ENCODE data around the gene ARL5C. TPM values are rescaled to one million over a fixed set of nuclear protein-coding genes. Genes with fewer than 3 reads are reported as not detected.
"Not testable (repeated sequence)": the region's sequence is repeated elsewhere in the genome, so short reads cannot be mapped to it uniquely, and the experiment has no call there.

Gene ARL5C
- total RNA-seq, 2 donors from 2014 or later = not detected

DNA sequence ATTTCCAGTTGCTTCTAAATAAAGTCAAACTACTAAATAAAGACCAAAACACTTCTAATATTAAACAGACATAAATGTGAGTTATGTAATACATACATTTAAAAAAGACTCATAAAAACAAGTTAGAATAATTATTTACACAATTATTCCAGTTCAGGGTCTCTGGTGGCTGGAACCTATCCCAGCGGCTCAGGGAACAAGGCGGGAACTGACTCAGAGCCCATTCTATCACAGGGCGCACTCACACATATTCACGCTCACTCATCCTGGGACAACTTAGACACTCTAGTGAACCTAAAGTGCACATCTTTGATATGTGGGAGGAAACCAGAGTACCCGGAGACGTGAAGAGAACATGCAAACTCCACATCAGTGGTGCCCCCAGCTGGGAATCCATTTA is 39.5 kb downstream of the ARL5C start:
- Histone ChIP-seq H3K9ac (ENCODE audit: low read depth in 2 of 2, low read length in 2 of 2) (no peak overlapping the region), H3K4me3 (no peak overlapping the region), H3K4me1 (no peaks in the 10 kb centered on the region), H3K27ac (no peak overlapping the region), H3K36me3 (no peaks in the 10 kb centered on the region), H3K27me3 (no peaks in the 10 kb centered on the region), H3K9me3 (no peaks in the 10 kb centered on the region)
- no peak for DNase-seq
- intact Hi-C loops (cut with DNase I) = no loop called here
- TF ChIP-seq, protein P1, sequence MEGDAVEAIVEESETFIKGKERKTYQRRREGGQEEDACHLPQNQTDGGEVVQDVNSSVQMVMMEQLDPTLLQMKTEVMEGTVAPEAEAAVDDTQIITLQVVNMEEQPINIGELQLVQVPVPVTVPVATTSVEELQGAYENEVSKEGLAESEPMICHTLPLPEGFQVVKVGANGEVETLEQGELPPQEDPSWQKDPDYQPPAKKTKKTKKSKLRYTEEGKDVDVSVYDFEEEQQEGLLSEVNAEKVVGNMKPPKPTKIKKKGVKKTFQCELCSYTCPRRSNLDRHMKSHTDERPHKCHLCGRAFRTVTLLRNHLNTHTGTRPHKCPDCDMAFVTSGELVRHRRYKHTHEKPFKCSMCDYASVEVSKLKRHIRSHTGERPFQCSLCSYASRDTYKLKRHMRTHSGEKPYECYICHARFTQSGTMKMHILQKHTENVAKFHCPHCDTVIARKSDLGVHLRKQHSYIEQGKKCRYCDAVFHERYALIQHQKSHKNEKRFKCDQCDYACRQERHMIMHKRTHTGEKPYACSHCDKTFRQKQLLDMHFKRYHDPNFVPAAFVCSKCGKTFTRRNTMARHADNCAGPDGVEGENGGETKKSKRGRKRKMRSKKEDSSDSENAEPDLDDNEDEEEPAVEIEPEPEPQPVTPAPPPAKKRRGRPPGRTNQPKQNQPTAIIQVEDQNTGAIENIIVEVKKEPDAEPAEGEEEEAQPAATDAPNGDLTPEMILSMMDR (IDR thresholded peaks at IDR 0.05) = no peak

DNA sequence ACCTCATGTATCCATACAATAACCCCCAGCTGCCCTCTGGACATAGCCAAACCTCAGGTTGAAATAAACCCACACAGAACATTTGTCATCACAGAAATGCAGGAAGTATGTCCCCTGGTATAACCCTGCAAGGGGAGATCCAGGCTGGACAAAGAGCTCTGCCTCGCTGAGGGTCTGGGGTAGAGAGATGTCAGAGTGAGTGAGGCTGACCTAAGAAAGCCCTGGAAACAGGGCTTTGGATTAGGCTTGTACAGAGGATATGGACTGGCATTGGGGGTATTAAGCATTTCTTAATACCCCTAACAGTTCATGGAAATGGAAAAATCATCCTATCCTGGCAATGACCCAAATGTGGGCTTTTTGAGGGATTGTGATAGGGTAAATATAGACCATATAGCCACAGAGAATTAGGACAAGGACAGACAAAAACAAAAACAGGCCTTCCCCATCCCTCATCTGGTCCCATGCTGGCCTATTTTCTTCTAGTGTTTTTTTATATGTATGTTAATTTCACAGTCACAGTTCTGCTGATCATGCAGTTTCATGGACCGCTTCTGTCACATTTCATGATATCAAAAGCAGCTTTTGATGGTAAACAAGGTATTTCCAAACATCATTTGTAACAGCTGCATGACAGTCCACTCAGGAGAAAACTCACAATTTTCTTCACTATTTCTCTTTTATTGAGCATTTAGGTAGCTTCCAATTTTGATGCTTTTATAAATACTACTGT is 40.7 kb downstream of the ARL5C start:
- intact Hi-C loops (cut with DNase I) = no loop called here
- TF ChIP-seq, protein P1 (IDR thresholded peaks at IDR 0.05) = no peak

DNA sequence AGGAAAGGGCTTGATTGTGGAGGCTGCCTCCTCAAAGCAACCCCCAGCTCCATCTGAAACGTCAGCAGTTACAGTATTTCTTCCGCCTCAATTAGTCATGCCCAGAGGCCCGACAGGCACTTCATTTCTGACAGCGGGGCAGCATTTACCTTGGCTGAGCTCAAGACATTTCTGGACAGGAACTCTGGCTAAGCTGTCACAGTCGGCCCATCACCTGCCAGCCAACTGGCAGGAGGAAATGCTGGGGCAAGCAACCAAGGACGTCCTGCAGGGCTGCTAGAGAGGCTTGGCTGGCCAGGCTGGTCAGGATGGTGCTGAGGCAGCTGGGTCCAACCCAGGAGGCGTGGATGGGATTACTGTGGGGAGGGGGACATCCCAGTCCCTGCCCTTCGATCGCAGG is 42.3 kb downstream of the ARL5C start:
- H3K27me3 ChIP-seq = no peaks in the 10 kb centered on the region
- H3K4me3 ChIP-seq = no peak overlapping the region
- H3K9ac ChIP-seq (ENCODE audit: low read depth in 2 of 2, low read length in 2 of 2) = no peak overlapping the region
- TF ChIP-seq, protein P1 (IDR thresholded peaks at IDR 0.05) = no peak
- intact Hi-C loops (cut with DNase I) = no loop called here
- H3K4me1 ChIP-seq = no peaks in the 10 kb centered on the region
- H3K36me3 ChIP-seq = no peaks in the 10 kb centered on the region
- H3K9me3 ChIP-seq = no peaks in the 10 kb centered on the region
- DNase-seq = no peak
- no peak overlapping the region for H3K27ac ChIP-seq

More for the DNA sequence above, 40.7 kb downstream of the ARL5C start:
- Histone ChIP-seq H3K4me1 (no peaks in the 10 kb centered on the region), H3K27me3 (no peaks in the 10 kb centered on the region), H3K4me3 (no peak overlapping the region), H3K27ac (no peak overlapping the region), H3K9ac (ENCODE audit: low read depth in 2 of 2, low read length in 2 of 2) (no peak overlapping the region), H3K9me3 (no peaks in the 10 kb centered on the region), H3K36me3 (no peaks in the 10 kb centered on the region)
- no peak for DNase-seq

DNA sequence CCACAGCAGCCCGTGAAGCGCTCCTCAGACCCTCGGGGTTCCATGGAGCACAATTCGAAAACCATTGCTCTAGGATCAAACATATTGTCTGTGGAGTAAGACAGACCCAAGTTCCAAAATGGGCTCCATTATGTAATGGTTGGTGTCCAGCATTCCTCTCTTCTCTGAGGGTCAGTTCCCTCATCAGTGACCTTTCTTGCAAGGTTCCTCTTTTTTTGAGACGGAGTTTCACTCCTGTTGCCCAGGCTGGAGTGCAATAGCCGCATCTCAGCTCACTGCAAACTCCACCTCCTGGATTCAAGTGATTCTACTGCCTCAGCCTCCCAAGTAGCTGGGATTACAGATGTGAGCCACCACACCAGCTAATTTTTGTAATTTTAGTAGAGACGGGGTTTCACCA is 43.0 kb downstream of the ARL5C start:
- Histone ChIP-seq H3K4me1 (no peaks in the 10 kb centered on the region), H3K4me3 (no peak overlapping the region), H3K27me3 (no peaks in the 10 kb centered on the region), H3K36me3 (no peaks in the 10 kb centered on the region), H3K9ac (ENCODE audit: low read depth in 2 of 2, low read length in 2 of 2) (no peak overlapping the region), H3K27ac (no peak overlapping the region), H3K9me3 (no peaks in the 10 kb centered on the region)
- TF ChIP-seq, protein P1 (IDR thresholded peaks at IDR 0.05) = no peak
- DNase-seq = no peak
- intact Hi-C loops (cut with DNase I) = no loop called here

DNA sequence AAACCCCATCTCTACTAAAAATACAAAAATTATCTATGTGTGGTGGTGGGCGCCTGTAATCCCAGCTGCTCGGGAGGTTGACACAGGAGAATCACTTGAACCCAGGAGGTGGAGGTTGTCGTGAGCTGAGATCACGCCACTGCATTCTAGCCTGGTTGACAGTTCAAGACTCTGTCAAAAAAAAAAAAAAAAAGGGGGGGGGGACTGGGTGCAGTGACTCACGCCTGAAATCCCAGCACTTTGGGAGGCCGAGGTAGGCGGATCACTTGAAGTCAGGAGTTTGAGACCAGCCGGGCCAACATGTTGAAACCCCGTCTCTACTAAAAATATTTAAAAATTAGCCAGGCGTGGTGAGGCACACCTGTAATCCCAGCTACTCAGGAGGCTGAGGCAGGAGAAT is 44.0 kb downstream of the ARL5C start:
- H3K36me3 ChIP-seq; H3K27me3 ChIP-seq; H3K9ac ChIP-seq (ENCODE audit: low read depth in 2 of 2, low read length in 2 of 2); intact Hi-C loops (cut with DNase I); DNase-seq; H3K27ac ChIP-seq; H3K9me3 ChIP-seq; H3K4me1 ChIP-seq; H3K4me3 ChIP-seq: not testable (repeated sequence)

DNA sequence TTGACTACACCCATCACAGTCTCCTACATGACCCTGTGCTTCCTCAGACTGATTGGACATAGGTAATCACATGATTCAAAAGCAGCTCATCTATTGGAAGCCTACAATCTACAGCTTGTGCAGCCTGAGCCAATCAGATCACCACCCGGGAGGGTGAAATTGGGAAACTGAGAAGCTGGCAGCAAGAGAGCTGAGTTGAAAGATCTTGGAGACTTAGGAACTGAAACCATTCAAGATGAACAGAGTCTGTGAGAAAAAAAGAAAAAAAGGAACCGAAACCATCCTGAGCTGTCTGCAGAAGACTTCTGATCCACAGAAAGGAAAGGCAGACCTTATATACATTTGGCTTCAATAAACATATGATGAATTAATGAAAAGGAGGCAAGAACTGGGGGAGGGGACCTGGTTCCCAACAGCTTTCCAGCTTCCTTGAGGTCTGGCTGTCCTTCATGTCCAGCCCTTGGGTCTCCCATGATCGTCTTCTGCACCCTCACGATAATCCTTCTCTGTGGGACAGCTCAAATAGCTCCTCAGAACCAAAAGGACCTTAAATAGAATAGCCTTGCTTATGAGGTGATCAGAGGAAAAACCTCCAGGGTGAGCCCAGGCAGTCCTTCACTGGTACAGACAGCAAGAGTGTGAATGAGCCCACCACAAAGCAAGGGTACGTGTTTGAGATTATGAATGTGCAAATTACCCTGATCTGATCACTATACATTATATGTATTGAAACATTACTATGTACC is 47.1 kb downstream of the ARL5C start:
- Histone ChIP-seq H3K27me3 (no peaks in the 10 kb centered on the region), H3K36me3 (no peaks in the 10 kb centered on the region), H3K4me3 (no peak overlapping the region), H3K27ac (no peak overlapping the region), H3K4me1 (no peaks in the 10 kb centered on the region), H3K9ac (ENCODE audit: low read depth in 2 of 2, low read length in 2 of 2) (no peak overlapping the region), H3K9me3 (no peaks in the 10 kb centered on the region)
- TF ChIP-seq, protein P1 (IDR thresholded peaks at IDR 0.05) = no peak
- intact Hi-C loops (cut with DNase I) = no loop called here
- DNase-seq = no peak

Measured in colonic mucosa (tissue), 4 donors.